T-helper 17 cell (primary cell): ENCODE data around the gene TOMM6. TPM values are rescaled to one million over a fixed set of nuclear protein-coding genes. Genes with fewer than 3 reads are reported as not detected.

ENCODE experiments used
- ATAC-seq: fragments of 150-1000 bp; cut with Tn5 transposase; 2 replicates; pipeline ENCODE4 v1.10.0; 2021; ENCODE audit warnings: mild to moderate bottlenecking, moderate library complexity
- DNase-seq, 3 donors: peaks; one replicate each; pipeline versions ENCODE4 v3.0.0 to v3.0.0-alpha.2; 2020 to 2021
- H3K9me3 ChIP-seq: one replicate; pipeline ENCODE4 v1.7.0; 2013; ENCODE audit warnings: low read length, mild to moderate bottlenecking; ENCODE audit not compliant: control insufficient read depth, poor library complexity, severe bottlenecking
- H3K27ac Mint-ChIP-seq: one replicate; pipeline ENCODE4 v1.8.0; 2022; ENCODE audit warnings: mild to moderate bottlenecking, moderate library complexity, mixed read lengths
- H3K27me3 Mint-ChIP-seq: one replicate; pipeline ENCODE4 v1.8.0; 2022; ENCODE audit warnings: mixed read lengths
- H3K36me3 Mint-ChIP-seq: one replicate; pipeline ENCODE4 v1.8.0; 2022; ENCODE audit warnings: low read depth, mixed read lengths
- H3K4me1 Mint-ChIP-seq: one replicate; pipeline ENCODE4 v1.8.0; 2022; ENCODE audit warnings: mild to moderate bottlenecking, mixed read lengths
- H3K4me3 Mint-ChIP-seq: one replicate; pipeline ENCODE4 v1.8.0; 2022; ENCODE audit warnings: mild to moderate bottlenecking, moderate library complexity, mixed read lengths
- total RNA-seq, 4 donors: library from RNA in 2 of 4; stranded (reverse) in 2 of 4; gene quantifications; one replicate each; pipeline ENCODE4 v1.2.3 and lab custom pipeline; 2022 to 2026

TOMM6 gene
- total RNA-seq, 2 donors from 2014 or later = 99.1 to 111 TPM

- H3K27me3 Mint-ChIP-seq = peaks cover 5% of the 10 kb centered on the region
- no peak for DNase-seq
- no peak for ATAC-seq
- no peak overlapping the region for H3K27ac Mint-ChIP-seq
- peak overlapping the region; percentile 94 for H3K4me3 Mint-ChIP-seq
- no peaks in the 10 kb centered on the region for H3K9me3 ChIP-seq
- H3K4me1 Mint-ChIP-seq = peaks cover 13% of the 10 kb centered on the region
- no peaks in the 10 kb centered on the region for H3K36me3 Mint-ChIP-seq
Measured at GRCh38 chr6:41784581-41785171, 2.8 kb upstream of the TOMM6 start.

GRCh38 chr6:41785254-41785653 is 2.2 kb upstream of the TOMM6 start:
- Mint-ChIP-seq H3K27ac (no peak overlapping the region), H3K4me1 (peaks cover 14% of the 10 kb centered on the region), H3K36me3 (peaks cover 3% of the 10 kb centered on the region), H3K27me3 (peaks cover 5% of the 10 kb centered on the region), H3K4me3 (peak overlapping the region; percentile 94)
- no peak for DNase-seq
- no peaks in the 10 kb centered on the region for H3K9me3 ChIP-seq
- no peak for ATAC-seq

GRCh38 chr6:41785689-41786450 is 1.6 kb upstream of the TOMM6 start:
- ATAC-seq = no peak
- DNase-seq = no peak
- H3K9me3 ChIP-seq = no peaks in the 10 kb centered on the region
- Mint-ChIP-seq H3K27me3 (peaks cover 5% of the 10 kb centered on the region), H3K4me3 (peak overlapping the region; percentile 94), H3K4me1 (peaks cover 15% of the 10 kb centered on the region), H3K27ac (no peak overlapping the region), H3K36me3 (peaks cover 3% of the 10 kb centered on the region)

GRCh38 chr6:41786451-41787218 is 859 bp upstream of the TOMM6 start:
- H3K27me3 Mint-ChIP-seq = no peaks in the 10 kb centered on the region
- peaks cover 3% of the 10 kb centered on the region for H3K36me3 Mint-ChIP-seq
- peak overlapping the region; percentile 91 for H3K27ac Mint-ChIP-seq

GRCh38 chr6:41789390-41789724 is 1.9 kb downstream of the TOMM6 start:
- Mint-ChIP-seq H3K4me1 (peaks cover 8% of the 10 kb centered on the region), H3K27me3 (no peaks in the 10 kb centered on the region), H3K36me3 (peaks cover 3% of the 10 kb centered on the region), H3K4me3 (peak overlapping the region; percentile 61), H3K27ac (no peak overlapping the region)
- DNase-seq = no peak
- H3K9me3 ChIP-seq = no peaks in the 10 kb centered on the region
- no peak for ATAC-seq

More at GRCh38 chr6:41786451-41787218, 859 bp upstream of the TOMM6 start:
- no peaks in the 10 kb centered on the region for H3K9me3 ChIP-seq
- H3K4me1 Mint-ChIP-seq = peaks cover 10% of the 10 kb centered on the region
- H3K4me3 Mint-ChIP-seq = peak overlapping the region; percentile 94
- DNase-seq (peak; percentile 82 to 90 (median 89)), ATAC-seq (peak; percentile 76)

GRCh38 chr6:41790045-41790444 is 2.6 kb downstream of the TOMM6 start:
- Mint-ChIP-seq H3K36me3 (peaks cover 3% of the 10 kb centered on the region), H3K4me3 (no peak overlapping the region), H3K27me3 (no peaks in the 10 kb centered on the region), H3K4me1 (peaks cover 5% of the 10 kb centered on the region), H3K27ac (no peak overlapping the region)
- ATAC-seq (no peak), DNase-seq (no peak)
- H3K9me3 ChIP-seq = no peaks in the 10 kb centered on the region

- no peak overlapping the region for H3K4me3 Mint-ChIP-seq
- no peak for ATAC-seq
- no peaks in the 10 kb centered on the region for H3K27me3 Mint-ChIP-seq
- no peak overlapping the region for H3K27ac Mint-ChIP-seq
- H3K4me1 Mint-ChIP-seq = peaks cover 5% of the 10 kb centered on the region
- no peak for DNase-seq
- H3K9me3 ChIP-seq = no peaks in the 10 kb centered on the region
- peaks cover 3% of the 10 kb centered on the region for H3K36me3 Mint-ChIP-seq
Measured at GRCh38 chr6:41791305-41791704, 3.8 kb downstream of the TOMM6 start.

GRCh38 chr6:41791984-41792383 is 4.5 kb downstream of the TOMM6 start:
- no peaks in the 10 kb centered on the region for H3K27me3 Mint-ChIP-seq
- H3K27ac Mint-ChIP-seq = no peak overlapping the region
- H3K36me3 Mint-ChIP-seq = peaks cover 3% of the 10 kb centered on the region
- peaks cover 5% of the 10 kb centered on the region for H3K4me1 Mint-ChIP-seq
- no peak overlapping the region for H3K4me3 Mint-ChIP-seq
- H3K9me3 ChIP-seq = no peaks in the 10 kb centered on the region
- no peak for DNase-seq
- no peak for ATAC-seq

- H3K36me3 Mint-ChIP-seq = no peaks in the 10 kb centered on the region
- no peak for ATAC-seq
- H3K4me1 Mint-ChIP-seq = peaks cover 4% of the 10 kb centered on the region
- H3K4me3 Mint-ChIP-seq = no peak overlapping the region
- no peak overlapping the region for H3K27ac Mint-ChIP-seq
- no peak for DNase-seq
- H3K9me3 ChIP-seq = no peaks in the 10 kb centered on the region
- H3K27me3 Mint-ChIP-seq = no peaks in the 10 kb centered on the region
Measured at GRCh38 chr6:41796474-41796873, 9.0 kb downstream of the TOMM6 start.

- H3K27ac Mint-ChIP-seq = no peak overlapping the region
- no peak for ATAC-seq
Measured at GRCh38 chr6:41798901-41799558, 11.5 kb downstream of the TOMM6 start.

GRCh38 chr6:41799559-41799911 is 12.0 kb downstream of the TOMM6 start:
- ATAC-seq (no peak), DNase-seq (no peak)
- Mint-ChIP-seq H3K36me3 (peaks cover 3% of the 10 kb centered on the region), H3K27me3 (no peaks in the 10 kb centered on the region), H3K27ac (no peak overlapping the region), H3K4me1 (peaks cover 4% of the 10 kb centered on the region), H3K4me3 (no peak overlapping the region)
- no peaks in the 10 kb centered on the region for H3K9me3 ChIP-seq

More at GRCh38 chr6:41798901-41799558, 11.5 kb downstream of the TOMM6 start:
- Mint-ChIP-seq H3K4me3 (no peak overlapping the region), H3K36me3 (no peaks in the 10 kb centered on the region), H3K27me3 (no peaks in the 10 kb centered on the region), H3K4me1 (peaks cover 4% of the 10 kb centered on the region)
- H3K9me3 ChIP-seq = no peaks in the 10 kb centered on the region
- DNase-seq = no peak

GRCh38 chr6:41801380-41801779 is 13.9 kb downstream of the TOMM6 start:
- DNase-seq = no peak
- Mint-ChIP-seq H3K27ac (no peak overlapping the region), H3K4me3 (no peak overlapping the region), H3K27me3 (no peaks in the 10 kb centered on the region), H3K36me3 (peaks cover 3% of the 10 kb centered on the region), H3K4me1 (peaks cover 4% of the 10 kb centered on the region)
- no peak for ATAC-seq
- H3K9me3 ChIP-seq = no peaks in the 10 kb centered on the region
